Kidney epithelial cell (primary cell): ENCODE results near the gene MBP. TPM values are rescaled to one million over a fixed set of nuclear protein-coding genes. Genes with fewer than 3 reads are reported as not detected.

Experiments used
- DNase-seq: peaks from one replicate; pipeline ENCODE4 v3.0.0-alpha.2; 2010; ENCODE audit warnings: low read depth
- H3K27me3 ChIP-seq: 2 replicates; pipeline ENCODE4 v1.6.0; 2011; ENCODE audit warnings: low read length; ENCODE audit not compliant: control insufficient read depth, insufficient read depth
- H3K36me3 ChIP-seq: 2 replicates; pipeline ENCODE4 v1.5.1; 2011; ENCODE audit warnings: low read length; ENCODE audit not compliant: control insufficient read depth, insufficient read depth
- H3K4me3 ChIP-seq: 2 replicates; pipeline ENCODE4 v1.5.1; 2011; ENCODE audit warnings: low read depth, mild to moderate bottlenecking, control low read depth, low read length
- total RNA-seq: library from RNA; depleted of rRNA; stranded (reverse); fragments of >200 nt; gene quantifications from 2 replicates; pipeline ENCODE4 v1.2.3, GENCODE V29; 2015
- TF ChIP-seq, protein P1 (sequence below): IDR thresholded peaks from 2 replicates; pipeline ENCODE4 v1.5.1; 2011; ENCODE audit warnings: mild to moderate bottlenecking, moderate library complexity, low read length, control low read depth, inconsistent platforms; ENCODE audit not compliant: insufficient read depth, poor library complexity, severe bottlenecking

The MBP gene
- total RNA-seq, 1 donor from 2014 or later: 29.1 TPM

- Histone ChIP-seq H3K4me3 (no peak overlapping the region), H3K36me3 (no peaks in the 10 kb centered on the region), H3K27me3 (no peaks in the 10 kb centered on the region)
- no peak for DNase-seq
- TF ChIP-seq, protein P1, sequence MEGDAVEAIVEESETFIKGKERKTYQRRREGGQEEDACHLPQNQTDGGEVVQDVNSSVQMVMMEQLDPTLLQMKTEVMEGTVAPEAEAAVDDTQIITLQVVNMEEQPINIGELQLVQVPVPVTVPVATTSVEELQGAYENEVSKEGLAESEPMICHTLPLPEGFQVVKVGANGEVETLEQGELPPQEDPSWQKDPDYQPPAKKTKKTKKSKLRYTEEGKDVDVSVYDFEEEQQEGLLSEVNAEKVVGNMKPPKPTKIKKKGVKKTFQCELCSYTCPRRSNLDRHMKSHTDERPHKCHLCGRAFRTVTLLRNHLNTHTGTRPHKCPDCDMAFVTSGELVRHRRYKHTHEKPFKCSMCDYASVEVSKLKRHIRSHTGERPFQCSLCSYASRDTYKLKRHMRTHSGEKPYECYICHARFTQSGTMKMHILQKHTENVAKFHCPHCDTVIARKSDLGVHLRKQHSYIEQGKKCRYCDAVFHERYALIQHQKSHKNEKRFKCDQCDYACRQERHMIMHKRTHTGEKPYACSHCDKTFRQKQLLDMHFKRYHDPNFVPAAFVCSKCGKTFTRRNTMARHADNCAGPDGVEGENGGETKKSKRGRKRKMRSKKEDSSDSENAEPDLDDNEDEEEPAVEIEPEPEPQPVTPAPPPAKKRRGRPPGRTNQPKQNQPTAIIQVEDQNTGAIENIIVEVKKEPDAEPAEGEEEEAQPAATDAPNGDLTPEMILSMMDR: no peak
These were observed 99.0 kb downstream of the MBP start for GRCh38 chr18:77033575-77033974.

DNA sequence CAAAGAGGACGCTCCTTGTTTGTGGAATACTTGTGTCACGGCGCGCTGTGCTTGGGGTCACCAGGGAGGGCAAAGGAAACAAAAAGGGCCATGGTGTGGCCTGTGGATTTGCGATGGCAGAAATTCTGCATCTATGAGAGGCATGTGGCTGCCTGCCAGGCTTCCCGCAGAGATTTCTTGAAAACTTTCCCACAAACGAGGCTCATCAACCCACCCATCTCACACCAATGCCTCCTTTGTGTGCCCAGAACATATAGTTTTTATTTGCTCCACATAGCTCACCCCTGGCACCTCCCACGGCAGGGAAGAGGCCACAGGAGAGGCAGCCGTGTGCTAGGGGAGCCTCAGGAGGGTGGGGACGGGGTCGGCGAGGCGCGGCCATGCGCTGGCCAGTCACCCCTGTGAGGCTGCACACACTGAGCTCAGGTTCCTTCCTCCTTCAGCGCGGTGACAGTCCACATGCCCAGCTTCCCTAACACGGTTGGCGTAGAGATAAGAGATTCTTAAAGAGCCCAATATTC lies 100.3 kb downstream of the MBP start:
- TF ChIP-seq, protein P1: no peak
- no peak for DNase-seq

GRCh38 chr18:77031662-77032061 lies 100.9 kb downstream of the MBP start:
- TF ChIP-seq, protein P1: no peak
- Histone ChIP-seq H3K4me3 (no peak overlapping the region), H3K27me3 (no peaks in the 10 kb centered on the region), H3K36me3 (no peaks in the 10 kb centered on the region)
- DNase-seq: no peak

More for the DNA sequence above, 100.3 kb downstream of the MBP start:
- no peaks in the 10 kb centered on the region for H3K27me3 ChIP-seq
- no peak overlapping the region for H3K4me3 ChIP-seq
- no peaks in the 10 kb centered on the region for H3K36me3 ChIP-seq

- no peaks in the 10 kb centered on the region for H3K27me3 ChIP-seq
- H3K4me3 ChIP-seq: no peak overlapping the region
- no peak for DNase-seq
- TF ChIP-seq, protein P1: no peak
- H3K36me3 ChIP-seq: no peaks in the 10 kb centered on the region
These were observed 102.4 kb downstream of the MBP start for GRCh38 chr18:77030201-77030600.

- no peak for DNase-seq
- Histone ChIP-seq H3K27me3 (no peaks in the 10 kb centered on the region), H3K36me3 (no peaks in the 10 kb centered on the region), H3K4me3 (no peak overlapping the region)
- TF ChIP-seq, protein P1: no peak
These were observed 106.7 kb downstream of the MBP start for GRCh38 chr18:77025831-77026363.

DNA sequence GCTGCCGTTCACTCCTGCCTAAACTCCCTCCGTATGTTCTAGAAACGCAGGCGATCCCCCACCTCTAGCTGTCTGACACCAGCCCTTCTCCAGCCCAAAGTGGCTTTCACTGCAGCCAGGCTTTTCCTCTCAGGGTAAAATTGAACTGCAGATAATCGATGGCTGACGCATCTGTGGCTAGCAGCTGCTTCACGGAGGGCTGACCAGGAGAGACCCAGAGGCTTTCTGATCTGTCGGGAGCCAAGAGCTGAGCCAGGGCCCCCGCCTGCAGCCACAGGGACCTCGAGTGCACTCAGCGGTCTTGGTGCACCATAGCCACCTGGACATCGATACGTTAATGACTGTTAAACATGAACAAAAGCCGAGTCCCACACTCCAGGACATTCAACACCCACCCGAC lies 107.5 kb downstream of the MBP start:
- DNase-seq: no peak
- no peaks in the 10 kb centered on the region for H3K36me3 ChIP-seq
- TF ChIP-seq, protein P1: no peak
- H3K4me3 ChIP-seq: no peak overlapping the region
- no peaks in the 10 kb centered on the region for H3K27me3 ChIP-seq
